ENCODE measurements around the gene TOP2B. TPM values are rescaled to one million over a fixed set of nuclear protein-coding genes. Genes with fewer than 3 reads are reported as not detected.

TOP2B gene
- total and polyA plus RNA-seq, 9 of the 15 experiments (the other 6 are each of a cell fraction or from before 2014, with no cell fraction given), result 45.3 to 186 (median 134) TPM

DNA sequence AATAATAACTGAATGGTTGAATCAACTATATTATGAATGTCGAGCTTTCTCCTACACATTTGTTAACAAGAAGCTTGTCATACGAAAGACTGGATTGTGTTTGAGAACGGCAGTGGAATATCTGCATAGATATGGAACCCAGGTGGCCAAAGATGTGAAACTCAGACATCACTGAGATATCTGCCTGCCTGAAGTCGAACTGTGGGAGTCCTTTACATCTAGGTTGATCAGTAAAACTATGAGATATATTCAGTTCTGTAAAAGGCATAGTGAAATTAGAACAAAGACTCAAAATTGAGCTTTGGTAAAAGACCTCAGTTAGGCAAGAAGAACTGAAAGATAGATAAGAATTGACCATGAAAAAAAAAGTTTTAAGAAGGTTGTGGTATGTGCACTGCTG is 41.5 kb upstream of the TOP2B start:
- BruUV-seq (replicated peaks), result no TSS peak
- Histone ChIP-seq H3K9me1 (ENCODE audit: control insufficient read depth, insufficient read depth, low read length) (no peaks in the 10 kb centered on the region), H3K36me3 (ENCODE audit: control insufficient read depth, insufficient read depth, low read length) (no peaks in the 10 kb centered on the region), H3K4me3 (no peak overlapping the region), H3K27ac (ENCODE audit: extremely low read depth, low read depth, low read length) (no peak overlapping the region), H4K20me1 (replicated peaks; ENCODE audit: control insufficient read depth, insufficient read depth, low read length) (no peaks in the 10 kb centered on the region), H3K9ac (ENCODE audit: insufficient read depth in 1 of 2, low read depth in 2 of 2, low read length in 2 of 2) (no peak overlapping the region), H2AFZ (ENCODE audit: low read depth, low read length) (no peak overlapping the region), H3K27me3 (ENCODE audit: control insufficient read depth in 2 of 2, insufficient read depth in 2 of 2, low read length in 2 of 2) (peaks cover 4 to 12% of the 10 kb centered on the region in 2 experiments; a peak in 2 of 5 replicates), H3K79me2 (ENCODE audit: control insufficient read depth, insufficient read depth, low read length) (no peaks in the 10 kb centered on the region), H3K9me3 (replicated peaks; ENCODE audit: control insufficient read depth, insufficient read depth, low read depth, low read length) (no peaks in the 10 kb centered on the region), H3K4me1 (replicated peaks in 1 of 2; ENCODE audit: control insufficient read depth in 2 of 2, insufficient read depth in 2 of 2, low read length in 2 of 2) (no peaks in the 10 kb centered on the region), H3K4me2 (ENCODE audit: insufficient read depth, low read length) (no peak overlapping the region)
- ChIA-PET POLR2A (no interaction called here), CTCF (ENCODE audit: low intra/inter-chr PET ratio) (no interaction called here)
- in situ Hi-C loops (cut with MboI), result no loop called here
- no peak for FAIRE-seq
- TF ChIP-seq JUNB (CRISPR knock-in tag; conservative IDR thresholded peaks at IDR 0.05) (no peak), RBM15 (IDR thresholded peaks at IDR 0.05; ENCODE audit: insufficient read depth, low read length) (no peak), ZBTB1 (CRISPR knock-in tag; IDR thresholded peaks at IDR 0.05; ENCODE audit: borderline replicate concordance, low read depth) (no peak), EP300 (IDR thresholded peaks at IDR 0.05; ENCODE audit: low read length) (no peak), FOXM1 (IDR thresholded peaks at IDR 0.05; ENCODE audit: low read depth) (no peak), FOXM1 (CRISPR knock-in tag; IDR thresholded peaks at IDR 0.05; ENCODE audit: low read depth) (no peak), FUS (optimal IDR thresholded peaks at IDR 0.05; ENCODE audit: low read depth, low read length) (no peak), HCFC1 (IDR thresholded peaks at IDR 0.05; ENCODE audit: low read depth, low read length) (no peak)
- TF ChIP-seq, protein P1, sequence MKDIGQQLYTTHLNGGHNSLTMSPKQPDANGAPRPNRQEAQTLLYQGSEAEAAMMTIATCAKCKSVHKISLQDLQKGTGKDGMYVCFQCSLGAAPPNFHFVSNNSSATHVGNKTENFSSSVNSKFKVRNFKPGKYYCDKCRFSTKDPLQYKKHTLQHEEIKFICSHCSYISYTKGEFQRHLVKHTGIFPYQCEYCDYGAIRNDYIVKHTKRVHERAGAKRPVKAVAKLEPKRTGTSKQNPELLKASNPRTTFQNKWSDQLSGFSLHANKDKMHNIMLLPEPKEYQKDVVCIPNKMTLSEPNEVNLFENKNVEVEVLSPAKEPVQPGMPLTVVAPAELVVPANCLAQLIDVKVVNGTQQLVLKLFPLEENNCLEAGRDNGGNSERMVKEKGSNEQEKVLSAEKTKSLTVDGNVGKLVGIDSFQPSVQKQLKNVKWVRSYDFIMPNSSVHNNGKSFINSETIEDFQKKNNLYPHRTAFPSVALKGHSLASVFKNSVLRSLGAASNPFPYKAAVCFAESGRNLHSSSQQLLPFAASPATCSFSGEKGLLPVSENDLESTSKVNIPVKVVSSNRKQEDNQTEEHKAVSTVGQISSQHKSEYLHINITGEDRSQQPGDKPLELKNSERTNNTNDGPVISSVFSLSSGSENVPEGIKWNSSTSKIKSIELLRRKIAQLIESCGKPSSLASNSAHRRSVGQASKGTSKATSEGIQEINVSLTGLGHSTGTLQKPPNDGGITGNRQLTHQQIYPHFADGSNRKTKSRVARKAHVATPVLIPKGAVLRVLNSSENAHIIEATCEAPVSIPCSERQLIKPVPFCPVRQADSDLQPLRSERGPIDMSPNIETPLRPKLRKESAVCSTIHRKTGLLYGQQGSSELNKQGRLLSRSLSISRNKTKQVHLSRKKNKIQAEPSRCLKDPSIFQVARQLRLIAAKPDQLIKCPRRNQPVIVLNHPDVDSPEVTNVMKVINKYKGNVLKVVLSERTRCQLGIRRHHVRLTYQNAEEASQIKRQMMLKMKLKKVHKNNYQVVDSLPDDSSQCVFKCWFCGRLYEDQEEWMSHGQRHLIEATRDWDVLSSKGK (CRISPR knock-in tag; IDR thresholded peaks at IDR 0.05), result no peak
- TF ChIP-seq, protein P2, sequence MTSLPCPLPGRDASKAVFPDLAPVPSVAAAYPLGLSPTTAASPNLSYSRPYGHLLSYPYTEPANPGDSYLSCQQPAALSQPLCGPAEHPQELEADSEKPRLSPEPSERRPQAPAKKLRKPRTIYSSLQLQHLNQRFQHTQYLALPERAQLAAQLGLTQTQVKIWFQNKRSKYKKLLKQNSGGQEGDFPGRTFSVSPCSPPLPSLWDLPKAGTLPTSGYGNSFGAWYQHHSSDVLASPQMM (CRISPR knock-in tag; IDR thresholded peaks at IDR 0.05), result no peak
- no peak for ATAC-seq
- DNase-seq (ENCODE audit: extremely low read depth in 1 of 4, low spot score in 3 of 4), result no peak
- intact Hi-C loops (cut with micrococcal nuclease), result no loop called here
- 1% methylated on average over 4 of the region's 4 CpGs for WGBS (ENCODE audit: insufficient coverage, low coverage, missing lambda C conversion rate)
